Parathyroid adenoma (tissue), 2 donors: Measurements from ENCODE around the gene DNASE1L2.

ENCODE experiments used
- H2AFZ ChIP-seq: fragments of 300-600 bp; sonication (generic); one replicate; pipeline ENCODE4 v1.7.0; 2017; ENCODE audit warnings: antibody characterized with exemption, mild to moderate bottlenecking
- H3K27ac ChIP-seq: fragments of 300-600 bp; sonication (generic); one replicate; pipeline ENCODE4 v1.7.0; 2017
- H3K27me3 ChIP-seq: fragments of 300-600 bp; sonication (generic); one replicate; pipeline ENCODE4 v1.7.0; 2017; ENCODE audit warnings: low read length; ENCODE audit not compliant: control insufficient read depth, insufficient read depth
- H3K36me3 ChIP-seq: fragments of 300-600 bp; sonication (generic); one replicate; pipeline ENCODE4 v1.7.0; 2017; ENCODE audit warnings: low read length; ENCODE audit not compliant: control insufficient read depth, insufficient read depth
- H3K4me1 ChIP-seq: fragments of 300-600 bp; sonication (generic); one replicate; pipeline ENCODE4 v1.7.0; 2017; ENCODE audit warnings: control low read depth
- H3K4me2 ChIP-seq: fragments of 300-600 bp; sonication (generic); one replicate; pipeline ENCODE4 v1.7.0; 2017; ENCODE audit warnings: low read length
- H3K4me3 ChIP-seq: fragments of 300-600 bp; sonication (generic); one replicate; pipeline ENCODE4 v1.7.0; 2017; ENCODE audit warnings: low read depth, low read length
- H3K79me2 ChIP-seq: fragments of 300-600 bp; sonication (generic); one replicate; pipeline ENCODE4 v1.7.0; 2017; ENCODE audit warnings: control low read depth
- H3K9ac ChIP-seq: fragments of 300-600 bp; sonication (generic); one replicate; pipeline ENCODE4 v1.7.0; 2017; ENCODE audit warnings: mild to moderate bottlenecking
- H3K9me3 ChIP-seq: fragments of 300-600 bp; sonication (generic); one replicate; pipeline ENCODE4 v1.7.0; 2017; ENCODE audit warnings: low read length; ENCODE audit not compliant: control insufficient read depth
- CTCF ChIP-seq: fragments of 300-600 bp; sonication (generic); IDR thresholded peaks from one replicate; pipeline ENCODE4 v1.7.0; 2017; ENCODE audit warnings: antibody characterized with exemption, mild to moderate bottlenecking
- donor health status: primary hyperparathyroidism.

DNASE1L2 gene

GRCh38 chr16:2234813-2235170 lies 1.5 kb upstream of the DNASE1L2 start:
- Histone ChIP-seq H3K9ac (no peak overlapping the region), H3K4me1 (no peaks in the 10 kb centered on the region), H3K27me3 (no peaks in the 10 kb centered on the region), H3K9me3 (no peaks in the 10 kb centered on the region), H3K79me2 (no peaks in the 10 kb centered on the region), H3K4me2 (no peak overlapping the region), H3K27ac (no peak overlapping the region), H3K36me3 (no peaks in the 10 kb centered on the region), H3K4me3 (no peak overlapping the region), H2AFZ (no peak overlapping the region)
- TF ChIP-seq CTCF: no peak

GRCh38 chr16:2235234-2235651 lies 1.0 kb upstream of the DNASE1L2 start:
- no peak for TF ChIP-seq CTCF
- no peak overlapping the region for H2AFZ ChIP-seq
- no peaks in the 10 kb centered on the region for H3K79me2 ChIP-seq
- H3K27me3 ChIP-seq: no peaks in the 10 kb centered on the region
- no peaks in the 10 kb centered on the region for H3K9me3 ChIP-seq
- no peaks in the 10 kb centered on the region for H3K36me3 ChIP-seq
- H3K4me3 ChIP-seq: no peak overlapping the region
- no peaks in the 10 kb centered on the region for H3K4me1 ChIP-seq
- H3K9ac ChIP-seq: no peak overlapping the region
- no peak overlapping the region for H3K27ac ChIP-seq
- H3K4me2 ChIP-seq: no peak overlapping the region

DNA sequence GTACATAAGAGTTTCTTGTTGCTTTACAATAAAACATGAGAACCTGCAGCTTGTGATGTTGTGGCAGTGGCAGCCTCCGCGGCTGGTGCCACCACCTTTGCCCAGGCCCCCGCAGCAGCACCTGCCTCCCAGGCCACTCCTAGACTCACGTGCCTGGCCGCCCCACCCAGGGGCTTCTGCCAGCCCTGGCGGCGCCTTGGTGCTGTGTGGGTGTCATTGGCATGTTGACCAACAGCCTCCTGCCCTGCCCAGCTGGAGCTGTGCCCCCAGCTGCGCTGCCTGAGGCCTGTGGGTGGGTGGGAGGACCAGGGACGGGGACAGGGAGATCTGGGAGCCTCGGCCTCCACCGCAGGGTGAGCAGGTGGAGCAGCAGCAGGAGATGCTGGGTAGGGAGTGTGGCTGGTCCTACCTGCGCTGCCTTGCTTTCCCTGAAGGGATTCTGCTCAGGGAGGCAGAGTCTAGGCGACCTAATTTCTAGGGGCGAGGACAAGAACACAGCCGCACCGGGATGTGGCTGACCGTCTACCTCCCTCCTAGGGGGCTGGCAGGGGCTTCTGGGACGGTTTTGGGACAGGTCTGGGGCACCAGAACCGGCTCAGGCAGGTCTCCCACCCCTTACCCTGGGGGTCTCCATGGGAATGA lies 428 bp upstream of the DNASE1L2 start:
- Histone ChIP-seq H3K27ac (no peak overlapping the region), H3K4me2 (no peak overlapping the region), H3K36me3 (no peaks in the 10 kb centered on the region), H3K4me3 (no peak overlapping the region), H3K27me3 (no peaks in the 10 kb centered on the region), H3K4me1 (no peaks in the 10 kb centered on the region), H3K79me2 (no peaks in the 10 kb centered on the region), H3K9me3 (no peaks in the 10 kb centered on the region), H3K9ac (no peak overlapping the region), H2AFZ (no peak overlapping the region)
- TF ChIP-seq CTCF: no peak

DNA sequence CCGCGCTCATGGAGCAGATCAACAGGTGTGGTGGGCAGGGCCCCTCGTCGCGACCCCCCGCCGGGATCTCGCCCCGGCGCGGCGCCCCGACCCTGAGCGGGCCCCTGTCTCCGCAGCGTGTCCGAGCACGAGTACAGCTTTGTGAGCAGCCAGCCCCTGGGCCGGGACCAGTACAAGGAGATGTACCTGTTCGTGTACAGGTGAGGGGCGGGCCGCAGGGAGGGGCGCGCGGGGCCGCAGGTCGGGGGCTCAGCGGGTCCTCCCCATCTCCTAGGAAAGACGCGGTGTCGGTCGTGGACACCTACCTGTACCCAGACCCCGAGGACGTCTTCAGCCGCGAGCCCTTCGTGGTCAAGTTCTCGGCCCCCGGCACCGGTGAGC lies 848 bp downstream of the DNASE1L2 start:
- Histone ChIP-seq H3K79me2 (no peaks in the 10 kb centered on the region), H3K27me3 (no peaks in the 10 kb centered on the region), H2AFZ (no peak overlapping the region), H3K27ac (no peak overlapping the region), H3K9me3 (no peaks in the 10 kb centered on the region), H3K9ac (no peak overlapping the region), H3K4me3 (no peak overlapping the region), H3K36me3 (no peaks in the 10 kb centered on the region), H3K4me1 (no peaks in the 10 kb centered on the region), H3K4me2 (peak overlapping the region; percentile 47)
- TF ChIP-seq CTCF: no peak

DNA sequence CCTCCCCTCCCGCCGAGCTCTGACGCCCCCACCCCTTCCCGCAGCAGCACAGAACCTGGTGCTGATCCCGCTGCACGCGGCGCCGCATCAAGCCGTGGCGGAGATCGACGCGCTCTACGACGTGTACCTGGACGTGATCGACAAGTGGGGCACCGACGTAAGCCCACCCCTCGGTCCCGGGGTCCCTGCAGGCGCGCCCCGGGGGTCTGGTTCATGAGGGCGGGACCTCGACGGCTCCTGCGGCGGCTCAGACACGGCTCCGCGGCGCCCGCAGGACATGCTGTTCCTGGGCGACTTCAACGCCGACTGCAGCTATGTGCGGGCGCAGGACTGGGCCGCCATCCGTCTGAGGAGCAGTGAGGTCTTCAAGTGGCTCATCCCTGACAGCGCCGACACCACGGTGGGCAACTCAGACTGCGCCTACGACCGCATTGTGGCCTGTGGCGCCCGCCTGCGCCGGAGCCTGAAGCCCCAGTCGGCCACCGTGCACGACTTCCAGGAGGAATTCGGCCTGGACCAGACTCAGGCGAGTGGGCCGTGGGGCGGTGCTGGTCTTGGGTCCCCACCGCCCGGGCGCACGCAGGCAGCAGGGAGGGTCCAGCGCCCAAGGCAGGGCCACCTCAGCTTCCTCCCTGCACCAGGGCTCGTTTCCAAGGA lies 1.4 kb downstream of the DNASE1L2 start:
- no peaks in the 10 kb centered on the region for H3K4me1 ChIP-seq
- H3K36me3 ChIP-seq: no peaks in the 10 kb centered on the region
- H2AFZ ChIP-seq: no peak overlapping the region
- H3K27ac ChIP-seq: no peak overlapping the region
- no peak for TF ChIP-seq CTCF
- no peak overlapping the region for H3K9ac ChIP-seq
- H3K4me2 ChIP-seq: no peak overlapping the region
- no peaks in the 10 kb centered on the region for H3K9me3 ChIP-seq
- no peaks in the 10 kb centered on the region for H3K79me2 ChIP-seq
- no peaks in the 10 kb centered on the region for H3K27me3 ChIP-seq
- H3K4me3 ChIP-seq: no peak overlapping the region
